Adrenal gland (tissue), 19 donors: ENCODE results near the gene HIBADH. TPM values are rescaled to one million over a fixed set of nuclear protein-coding genes. Genes with fewer than 3 reads are reported as not detected.

Experiments
- DNase-seq, 7 donors: peaks; one replicate each; pipeline ENCODE4 v3.0.0-alpha.2; 2019 to 2020
- H3K27ac ChIP-seq, 5 donors: fragments of 200-600 bp; sonication (generic) in 4 of 5; 1 replicate in 3 of 5; 2 replicates in 2 of 5; pipeline versions ENCODE4 v1.5.1 to v1.8.0; 2016 to 2020; ENCODE audit warnings: mild to moderate bottlenecking in 1 of 5
- H3K27me3 ChIP-seq: fragments of 200-600 bp; 2 replicates; pipeline ENCODE4 v1.8.0; 2021
- H3K36me3 ChIP-seq, 2 donors: fragments of 200-600 bp; replicated peaks in 1 of 2; 1 replicate in 1 of 2; 2 replicates in 1 of 2; pipeline versions ENCODE4 v1.5.1 to v1.8.0; 2018 to 2022
- H3K4me1 ChIP-seq, 2 donors: fragments of 200-600 bp; replicated peaks in 1 of 2; 1 replicate in 1 of 2; 2 replicates in 1 of 2; pipeline versions ENCODE4 v1.5.1 to v1.8.0; 2018 to 2021
- H3K4me3 ChIP-seq, 4 donors: fragments of 200-600 bp; sonication (generic) in 3 of 4; one replicate each; pipeline ENCODE4 v1.5.1; 2016 to 2018
- H3K9me3 ChIP-seq, 3 donors: fragments of 200-600 bp; sonication (generic) in 1 of 3; replicated peaks in 1 of 3; 1 replicate in 2 of 3; 2 replicates in 1 of 3; pipeline versions ENCODE4 v1.5.1 to v1.8.0; 2016 to 2021
- POLR2A ChIP-seq, 2 donors: fragments of 450-650 bp; IDR thresholded peaks; one replicate each; pipeline ENCODE4 v1.6.1; 2017; ENCODE audit warnings: antibody characterized with exemption in 2 of 2, mild to moderate bottlenecking in 2 of 2, moderate library complexity in 1 of 2
- WGBS, 4 donors: extraction: QIAGEN DNeasy Blood & Tissue Kit in 2 of 4; methylation state at CpG; one replicate each; pipeline versions ENCODE4 v1.1.5 to v1.1.7; 2013 to 2017; 5-methylcytosine and 5-hydroxymethylcytosine counted together
- intact Hi-C, 2 donors: fragments of 100-400 bp; cut with DNase I; formaldehyde crosslinking; loops; one replicate each; pipeline versions ENCODE4 v1.14.1 to v1.15.0; 2022 to 2023
- long read RNA-seq, 10 donors: library from polyadenylated mRNA in 3 of 10; unstranded in 2 of 10; stranded (forward) in 1 of 10; transcript quantifications; one replicate each; pipeline ENCODE4 v2.0.0 and lab custom pipeline, GENCODE V29; 2021 to 2026
- polyA plus RNA-seq, 3 donors: library from polyadenylated mRNA; stranded (reverse); fragments of 200-250 nt in 2 of 3; fragments of 350-450 nt in 1 of 3; fragmentation: Illumina TruSeq in 1 of 3; extraction: RNeasy Lipid Tissue Mini Kit (QIAGEN cat#74804) in 1 of 3; gene quantifications; one replicate each; pipeline ENCODE4 v1.2.3, GENCODE V29; 2013 to 2014
- total RNA-seq, 9 donors: library from RNA; depleted of rRNA in 4 of 9; stranded (reverse); fragments of >200 nt in 4 of 9; fragments of 120-200 nt in 1 of 9; fragmentation: NEBNext Ultra II Directional in 1 of 9; extraction: Animal tissue kit (Norgen Biotek cat#: 25700) in 1 of 9; gene quantifications; one replicate each; pipeline versions ENCODE4 v1.1.0 to v1.2.4, GENCODE V29; 2013 to 2023
- TF ChIP-seq, protein P1 (sequence below), 6 experiments: fragments of 450-650 bp in 4 of 6; fragments of 200-600 bp in 2 of 6; sonication (generic) in 1 of 6; IDR thresholded peaks; 1 replicate in 5 of 6; 2 replicates in 1 of 6; pipeline versions ENCODE4 v1.5.1 to v1.8.0; 2016 to 2021; ENCODE audit warnings: antibody characterized with exemption in 6 of 6, mild to moderate bottlenecking in 2 of 6, moderate library complexity in 1 of 6
- donor health status: healthy with polysubstance abuse.
- donor health status: Bipolar disorder and iron deficiency.
- donor health status: DM: yes; HTN: yes; CAD: no.
- donor health status: DM: no; HTN: no; CAD: no.
- donor health status: DM: no; HTN: no; CAD: no.
- donor health status: DM: yes; HTN: yes; CAD: no.

The HIBADH gene
- total RNA-seq (100 to 1,000 TPM; 101 to 227 (median 133) TPM), polyA plus RNA-seq (100 to 1,000 TPM in 1 of 3 donors, 10 to 100 TPM in 2; 42.9 to 147 (median 51.2) TPM)
- long read RNA-seq, donor 1, transcript HIBADH-201 (8 exons, 1,990 nt): major isoform, 38 of 83 reads
- long read RNA-seq, donor 1, partial matches to known transcripts: 41 of 83 reads
- long read RNA-seq, donor 1, other reads (novel, unspliced or antisense): 0 of 83 reads
- long read RNA-seq, donor 2, transcript HIBADH-201 (8 exons, 1,990 nt): major isoform, 42 of 85 reads
- long read RNA-seq, donor 2, transcript HIBADH-204 (2 exons, 570 nt): minor isoform, 6 of 85 reads
- long read RNA-seq, donor 2, partial matches to known transcripts: 37 of 85 reads
- long read RNA-seq, donor 2, other reads (novel, unspliced or antisense): 0 of 85 reads
- long read RNA-seq, donor 3, transcript HIBADH-201 (8 exons, 1,990 nt): major isoform, 41 of 55 reads
- long read RNA-seq, donor 3, partial matches to known transcripts: 12 of 55 reads
- long read RNA-seq, donor 3, other reads (novel, unspliced or antisense): 0 of 55 reads
- long read RNA-seq, donor 4, transcript HIBADH-201 (8 exons, 1,990 nt): major isoform, 173 of 209 reads
- long read RNA-seq, donor 4, partial matches to known transcripts: 7 of 209 reads
- long read RNA-seq, donor 4, other reads (novel, unspliced or antisense): 29 of 209 reads
- long read RNA-seq, donor 5, transcript HIBADH-201 (8 exons, 1,990 nt): major isoform, 293 of 342 reads
- long read RNA-seq, donor 5, partial matches to known transcripts: 15 of 342 reads
- long read RNA-seq, donor 5, other reads (novel, unspliced or antisense): 33 of 342 reads
- long read RNA-seq, donor 6, transcript HIBADH-201 (8 exons, 1,990 nt): major isoform, 108 of 123 reads
- long read RNA-seq, donor 6, partial matches to known transcripts: 3 of 123 reads
- long read RNA-seq, donor 6, other reads (novel, unspliced or antisense): 12 of 123 reads
- long read RNA-seq, donor 7, transcript HIBADH-204 (2 exons, 570 nt): minor isoform, 5 of 34 reads
- long read RNA-seq, donor 7, transcript HIBADH-201 (8 exons, 1,990 nt): major isoform, 14 of 34 reads
- long read RNA-seq, donor 7, partial matches to known transcripts: 15 of 34 reads
- long read RNA-seq, donor 7, other reads (novel, unspliced or antisense): 0 of 34 reads
- long read RNA-seq, donor 8, transcript HIBADH-201 (8 exons, 1,990 nt): major isoform, 50 of 112 reads
- long read RNA-seq, donor 8, partial matches to known transcripts: 61 of 112 reads
- long read RNA-seq, donor 8, other reads (novel, unspliced or antisense): 0 of 112 reads
- long read RNA-seq, donor 9, transcript HIBADH-201 (8 exons, 1,990 nt): major isoform, 36 of 680 reads
- long read RNA-seq, donor 9, partial matches to known transcripts: 591 of 680 reads
- long read RNA-seq, donor 9, other reads (novel, unspliced or antisense): 50 of 680 reads
- long read RNA-seq, donor 10, transcript HIBADH-201 (8 exons, 1,990 nt): major isoform, 12 of 43 reads
- long read RNA-seq, donor 10, partial matches to known transcripts: 29 of 43 reads
- long read RNA-seq, donor 10, other reads (novel, unspliced or antisense): 0 of 43 reads

DNA sequence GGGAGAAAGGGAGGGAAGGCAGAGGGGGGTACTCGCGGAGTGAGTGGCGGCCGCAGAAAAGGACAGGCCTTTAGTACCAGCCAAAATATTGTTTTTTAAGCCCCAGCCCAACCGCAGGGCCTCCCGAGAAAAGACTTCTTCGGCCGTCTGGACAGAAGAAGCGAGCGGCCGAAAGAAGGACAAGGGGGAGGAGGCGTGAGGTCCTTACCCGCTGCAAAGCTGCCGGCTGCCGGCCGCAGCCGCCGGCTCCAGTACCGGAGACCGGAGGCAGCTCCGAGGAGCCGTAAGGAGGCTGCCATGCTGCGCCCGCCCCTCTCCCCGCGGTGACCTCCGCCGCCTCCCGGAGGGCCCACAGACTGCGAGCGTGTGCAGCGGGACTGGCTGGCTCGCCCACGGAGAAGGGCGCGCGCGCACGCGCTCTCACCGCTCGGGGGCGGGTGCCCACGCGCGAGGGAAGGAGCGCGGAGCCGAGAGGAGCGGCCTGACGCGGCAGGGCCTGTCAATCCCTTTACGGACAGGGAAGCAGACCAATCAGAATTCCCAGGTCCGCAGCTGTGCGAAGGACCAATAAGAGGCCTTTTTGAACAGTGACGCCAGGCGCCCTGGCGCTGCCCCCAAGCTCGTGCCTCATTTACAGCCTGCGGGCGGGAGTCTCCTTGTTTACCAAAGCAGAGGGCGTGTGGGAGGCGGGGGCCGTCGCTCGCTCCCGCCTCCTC is at the start of gene HIBADH:
Gene HIBADH (minus strand): TSS at position 394 of the 716 bp plus-strand sequence. CDS start 95 bp downstream, at position 299.
- peak within 1 kb of the TSS; percentile 74 to 86 (median 82) for H3K4me3 ChIP-seq
- TF ChIP-seq, protein P1, sequence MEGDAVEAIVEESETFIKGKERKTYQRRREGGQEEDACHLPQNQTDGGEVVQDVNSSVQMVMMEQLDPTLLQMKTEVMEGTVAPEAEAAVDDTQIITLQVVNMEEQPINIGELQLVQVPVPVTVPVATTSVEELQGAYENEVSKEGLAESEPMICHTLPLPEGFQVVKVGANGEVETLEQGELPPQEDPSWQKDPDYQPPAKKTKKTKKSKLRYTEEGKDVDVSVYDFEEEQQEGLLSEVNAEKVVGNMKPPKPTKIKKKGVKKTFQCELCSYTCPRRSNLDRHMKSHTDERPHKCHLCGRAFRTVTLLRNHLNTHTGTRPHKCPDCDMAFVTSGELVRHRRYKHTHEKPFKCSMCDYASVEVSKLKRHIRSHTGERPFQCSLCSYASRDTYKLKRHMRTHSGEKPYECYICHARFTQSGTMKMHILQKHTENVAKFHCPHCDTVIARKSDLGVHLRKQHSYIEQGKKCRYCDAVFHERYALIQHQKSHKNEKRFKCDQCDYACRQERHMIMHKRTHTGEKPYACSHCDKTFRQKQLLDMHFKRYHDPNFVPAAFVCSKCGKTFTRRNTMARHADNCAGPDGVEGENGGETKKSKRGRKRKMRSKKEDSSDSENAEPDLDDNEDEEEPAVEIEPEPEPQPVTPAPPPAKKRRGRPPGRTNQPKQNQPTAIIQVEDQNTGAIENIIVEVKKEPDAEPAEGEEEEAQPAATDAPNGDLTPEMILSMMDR (IDR thresholded peaks at IDR 0.05): peak in 4 of 6 experiments; percentile 16 to 51 (median 24)
- peak; percentile 84 to 93 for TF ChIP-seq POLR2A (IDR thresholded peaks at IDR 0.05)
- no peaks in the 10 kb centered on the region for H3K27me3 ChIP-seq
- peak within 1 kb of the TSS; percentile 84 to 95 (median 87) for H3K27ac ChIP-seq
- 0 to 2% (median 1%) methylated on average over 27 to 67 of the region's 67 CpGs for WGBS, 4 donors
- no peaks in the 10 kb centered on the region for H3K36me3 ChIP-seq
- peak; percentile 99 to 100 (median 100) for DNase-seq
- H3K9me3 ChIP-seq: no peaks in the 10 kb centered on the region
- H3K4me1 ChIP-seq: peaks cover 9 to 18% of the 10 kb centered on the region in 2 donors
- intact Hi-C loops: no loop called here

DNA sequence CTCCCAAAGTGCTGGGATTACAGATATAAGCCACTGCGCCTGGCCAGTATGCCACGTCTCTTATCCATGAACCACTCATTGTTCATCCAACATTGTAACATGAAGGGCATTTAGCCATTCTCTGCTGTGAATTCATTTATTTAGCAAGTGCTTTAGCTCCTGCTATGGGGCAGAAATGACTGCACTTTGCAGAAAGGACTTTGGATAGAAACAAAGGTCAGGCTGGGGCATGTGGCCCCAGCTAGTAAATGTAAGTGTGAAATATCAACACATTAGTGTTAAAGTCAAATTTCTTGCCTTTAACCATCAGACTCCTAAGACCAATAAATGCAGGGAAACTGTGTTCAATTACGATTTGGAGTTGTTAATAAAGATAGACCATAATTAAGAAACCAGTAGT is 49.5 kb upstream of the HIBADH start:
- no peak overlapping the region for H3K4me3 ChIP-seq
- intact Hi-C loops: no loop called here
- H3K27me3 ChIP-seq: no peaks in the 10 kb centered on the region
- no peaks in the 10 kb centered on the region for H3K9me3 ChIP-seq
- no peak for TF ChIP-seq POLR2A (IDR thresholded peaks at IDR 0.05)
- TF ChIP-seq, protein P1 (IDR thresholded peaks at IDR 0.05): no peak
- peaks cover 0 to 9% of the 10 kb centered on the region in 2 donors for H3K4me1 ChIP-seq
- no peak overlapping the region for H3K27ac ChIP-seq
- WGBS, 4 donors: 90 to 96% (median 95%) methylated on average over 3 of the region's 3 CpGs
- DNase-seq: no peak
- no peaks in the 10 kb centered on the region for H3K36me3 ChIP-seq

DNA sequence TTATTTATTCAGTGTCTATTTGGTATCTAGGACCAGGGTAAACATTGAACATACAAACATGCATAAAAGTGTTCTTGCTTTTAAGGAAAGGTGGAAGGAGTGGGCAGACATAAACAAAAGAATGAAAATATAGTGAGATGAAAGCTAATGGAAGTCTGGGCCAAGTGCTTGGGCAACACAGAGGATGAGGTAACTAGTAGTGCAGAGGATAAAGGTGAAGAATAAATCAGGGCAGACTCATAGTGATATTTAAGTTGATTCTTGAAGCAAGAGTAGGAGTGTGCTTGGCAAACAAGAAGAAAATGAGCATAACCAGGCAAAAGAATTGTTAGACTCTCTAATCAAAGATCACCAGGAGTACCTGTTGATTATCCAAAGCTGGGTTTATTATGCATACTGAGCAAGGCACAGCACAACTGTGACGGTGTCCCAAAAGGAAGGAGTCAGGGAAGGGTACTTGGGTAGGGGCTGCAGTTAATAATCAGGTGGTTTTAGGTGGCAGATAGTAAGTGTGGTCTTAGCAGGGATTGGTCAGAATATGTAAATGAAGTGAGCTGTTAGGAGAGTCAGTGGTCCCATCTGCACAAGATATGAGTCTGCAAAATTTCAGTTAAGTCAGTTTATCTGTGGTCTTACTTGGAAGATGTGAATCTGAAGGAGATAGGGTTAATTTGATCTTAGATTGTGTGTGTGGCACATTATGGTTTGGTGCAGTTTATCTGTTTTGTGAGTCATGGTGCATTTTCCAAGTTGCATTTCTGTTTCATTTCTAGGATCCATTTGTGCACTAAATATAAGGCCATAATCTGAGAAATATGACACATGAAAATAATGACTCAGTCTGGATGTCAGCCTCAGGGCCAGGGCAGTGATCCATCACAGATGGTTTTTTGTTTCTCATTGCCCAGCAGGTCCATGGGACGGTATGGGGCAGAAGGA is 46.7 kb upstream of the HIBADH start:
- H3K4me3 ChIP-seq: no peak overlapping the region
- H3K36me3 ChIP-seq: no peaks in the 10 kb centered on the region
- peaks cover 0 to 9% of the 10 kb centered on the region in 2 donors for H3K4me1 ChIP-seq
- no peaks in the 10 kb centered on the region for H3K27me3 ChIP-seq
- H3K9me3 ChIP-seq: no peaks in the 10 kb centered on the region
- H3K27ac ChIP-seq: peak overlapping the region in 1 of 5 donors; percentile 57
- 55 to 64% (median 59%) methylated on average over 2 of the region's 2 CpGs for WGBS, 4 donors
- intact Hi-C loops: no loop called here
- peak; percentile 43 to 80 (median 69) for DNase-seq
- TF ChIP-seq, protein P1 (IDR thresholded peaks at IDR 0.05): no peak
- TF ChIP-seq POLR2A (IDR thresholded peaks at IDR 0.05): no peak
